H1 (cell line): ENCODE results near the gene ACTG2. TPM values are rescaled to one million over a fixed set of nuclear protein-coding genes. Genes with fewer than 3 reads are reported as not detected.

Experiments
- CTCF ChIA-PET: fragments of 300-600 bp; sonication (Branson Sonifier 250); formaldehyde crosslinking; loops from one replicate; lab custom pipeline; 2021; ENCODE audit not compliant: partially characterized antibody; lab: Charles Lee
- POLR2A ChIA-PET: fragments of 300-600 bp; sonication (Branson Sonifier 250); formaldehyde crosslinking; loops from one replicate; lab custom pipeline; 2021; ENCODE audit warnings: inconsistent platforms; ENCODE audit not compliant: partially characterized antibody; lab: Charles Lee
- DNase-seq, 2 experiments: peaks; one replicate each; pipeline versions ENCODE4 v3.0.0 to v3.0.0-alpha.2; 2010 to 2022; ENCODE audit warnings: low spot score in 2 of 2, low read depth in 1 of 2, mixed read lengths in 1 of 2
- FAIRE-seq: peaks from 2 replicates; lab custom pipeline; 2011; peaks lifted over from hg19 to GRCh38; lab: Jason Lieb, UNC
- H2AFZ ChIP-seq: 2 replicates; pipeline ENCODE4 v1.8.1; 2012; ENCODE audit warnings: low read length, inconsistent platforms
- H2AK5ac ChIP-seq: 2 replicates; pipeline ENCODE4 v1.6.1; 2013; ENCODE audit warnings: low read depth, low read length
- H2BK120ac ChIP-seq: replicated peaks from 2 replicates; pipeline ENCODE3; 2013; ENCODE audit warnings: low read depth, low read length, inconsistent platforms
- H2BK12ac ChIP-seq: 2 replicates; pipeline ENCODE4 v1.6.1; 2013; ENCODE audit warnings: low read depth, low read length
- H2BK15ac ChIP-seq: 2 replicates; pipeline ENCODE4 v1.6.1; 2013; ENCODE audit warnings: low read length
- H2BK20ac ChIP-seq: 2 replicates; pipeline ENCODE4 v1.6.1; 2013; ENCODE audit warnings: low read length
- H2BK5ac ChIP-seq: 2 replicates; pipeline ENCODE4 v1.6.1; 2013; ENCODE audit warnings: low read depth, low read length
- H3K14ac ChIP-seq: 2 replicates; pipeline ENCODE4 v1.6.1; 2013; ENCODE audit warnings: inconsistent platforms; ENCODE audit not compliant: insufficient read length
- H3K18ac ChIP-seq: 2 replicates; pipeline ENCODE4 v1.6.1; 2013; ENCODE audit warnings: low read length; ENCODE audit errors: extremely low read depth
- H3K23ac ChIP-seq: 2 replicates; pipeline ENCODE4 v1.6.1; 2013; ENCODE audit warnings: inconsistent platforms; ENCODE audit not compliant: insufficient read length
- H3K23me2 ChIP-seq: 2 replicates; pipeline ENCODE4 v1.6.1; 2013; ENCODE audit warnings: low read depth, low read length
- H3K27ac ChIP-seq: 2 replicates; pipeline ENCODE4 v1.6.1; 2011; ENCODE audit warnings: low read depth, low read length, inconsistent platforms
- H3K27me3 ChIP-seq, 4 experiments: replicated peaks in 1 of 4; 1 replicate in 1 of 4; 2 replicates in 3 of 4; pipeline versions ENCODE4 v1.6.1 to v1.8.1; 2011 to 2013; ENCODE audit warnings: low read length in 3 of 4, mild to moderate bottlenecking in 3 of 4, inconsistent platforms in 2 of 4, mixed read lengths in 2 of 4, moderate library complexity in 1 of 4; ENCODE audit not compliant: control insufficient read depth in 3 of 4, insufficient read depth in 3 of 4; ENCODE audit errors: extremely low read depth in 1 of 4
- H3K36me3 ChIP-seq, 4 experiments: 2 replicates each; pipeline versions ENCODE4 v1.6.1 to v1.8.1; 2011 to 2013; ENCODE audit warnings: mild to moderate bottlenecking in 4 of 4, low read length in 3 of 4, moderate library complexity in 2 of 4, control low read depth in 1 of 4, inconsistent platforms in 1 of 4; ENCODE audit not compliant: insufficient read depth in 4 of 4, control insufficient read depth in 2 of 4
- H3K4ac ChIP-seq: replicated peaks from 2 replicates; pipeline ENCODE3; 2013; ENCODE audit warnings: low read length, low read depth, mixed read lengths, inconsistent platforms; ENCODE audit not compliant: insufficient read length
- H3K4me1 ChIP-seq, 4 experiments: replicated peaks in 1 of 4; 1 replicate in 1 of 4; 2 replicates in 3 of 4; pipeline versions ENCODE4 v1.6.1 to v1.8.1; 2011 to 2013; ENCODE audit warnings: low read length in 3 of 4, inconsistent platforms in 2 of 4, mixed read lengths in 1 of 4; ENCODE audit not compliant: insufficient read depth in 4 of 4, control insufficient read depth in 3 of 4
- H3K4me2 ChIP-seq, 2 experiments: 2 replicates each; pipeline versions ENCODE4 v1.6.1 to v1.8.1; 2011 to 2013; ENCODE audit warnings: low read depth in 2 of 2, low read length in 2 of 2, control low read depth in 1 of 2, inconsistent platforms in 1 of 2, mild to moderate bottlenecking in 1 of 2; ENCODE audit not compliant: insufficient read depth in 1 of 2
- H3K4me3 ChIP-seq, 4 experiments: fragments of 200-600, 300-600 bp in 1 of 4; sonication (generic), shearing (Covaris generic), sonication (Bioruptor Twin) in 1 of 4; 2 replicates each; pipeline versions ENCODE4 v1.5.1 to v1.8.1; 2011 to 2016; ENCODE audit warnings: low read length in 4 of 4, low read depth in 3 of 4, control low read depth in 2 of 4, inconsistent platforms in 2 of 4, mild to moderate bottlenecking in 2 of 4, mixed read lengths in 1 of 4, moderate library complexity in 1 of 4; ENCODE audit not compliant: insufficient read depth in 2 of 4; ENCODE audit errors: extremely low read depth in 1 of 4
- H3K56ac ChIP-seq: replicated peaks from 2 replicates; pipeline ENCODE3; 2013; ENCODE audit warnings: low read depth, mild to moderate bottlenecking, mixed read lengths, low read length, inconsistent platforms; ENCODE audit not compliant: insufficient read length
- H3K79me1 ChIP-seq: 2 replicates; pipeline ENCODE4 v1.6.1; 2013; ENCODE audit warnings: low read depth, low read length, control low read depth
- H3K79me2 ChIP-seq, 2 experiments: 2 replicates each; pipeline versions ENCODE4 v1.6.1 to v1.8.1; 2012 to 2013; ENCODE audit warnings: low read length in 2 of 2, mild to moderate bottlenecking in 2 of 2, inconsistent platforms in 1 of 2; ENCODE audit not compliant: insufficient read depth in 2 of 2, control insufficient read depth in 1 of 2
- H3K9ac ChIP-seq, 4 experiments: replicated peaks in 1 of 4; 1 replicate in 1 of 4; 2 replicates in 3 of 4; pipeline versions ENCODE4 v1.6.1 to v1.8.1; 2011 to 2013; ENCODE audit warnings: low read depth in 3 of 4, low read length in 3 of 4, control low read depth in 2 of 4, mild to moderate bottlenecking in 2 of 4, moderate library complexity in 2 of 4, inconsistent platforms in 1 of 4; ENCODE audit errors: extremely low read depth in 1 of 4
- H3K9me3 ChIP-seq, 2 experiments: 2 replicates each; pipeline versions ENCODE4 v1.6.1 to v1.8.1; 2012 to 2013; ENCODE audit warnings: mild to moderate bottlenecking in 2 of 2, moderate library complexity in 2 of 2, control low read depth in 1 of 2, inconsistent platforms in 1 of 2, low read depth in 1 of 2, low read length in 1 of 2, mixed read lengths in 1 of 2; ENCODE audit not compliant: insufficient read depth in 2 of 2
- H4K20me1 ChIP-seq, 2 experiments: replicated peaks in 1 of 2; 2 replicates each; pipeline versions ENCODE3 to v1.8.1; 2011 to 2013; ENCODE audit warnings: inconsistent platforms in 2 of 2, low read length in 2 of 2, mild to moderate bottlenecking in 1 of 2; ENCODE audit not compliant: insufficient read depth in 2 of 2, control insufficient read depth in 1 of 2
- H4K5ac ChIP-seq: 2 replicates; pipeline ENCODE4 v1.6.1; 2013; ENCODE audit warnings: low read length, low read depth, mixed read lengths, inconsistent platforms; ENCODE audit not compliant: insufficient read length
- H4K8ac ChIP-seq: 2 replicates; pipeline ENCODE4 v1.8.0; 2013; ENCODE audit warnings: mild to moderate bottlenecking, moderate library complexity, low read length, inconsistent platforms; ENCODE audit not compliant: insufficient read depth; ENCODE audit errors: extremely low read depth
- H4K91ac ChIP-seq: replicated peaks from 2 replicates; pipeline ENCODE3; 2013; ENCODE audit warnings: low read length, mixed read lengths, inconsistent platforms; ENCODE audit not compliant: insufficient read length
- CEBPB ChIP-seq: IDR thresholded peaks from 2 replicates; pipeline ENCODE4 v1.6.1; 2012; ENCODE audit warnings: low read depth, low read length
- CREB1 ChIP-seq: IDR thresholded peaks from 2 replicates; pipeline ENCODE4 v1.6.1; 2012; ENCODE audit warnings: inconsistent platforms
- CTBP2 ChIP-seq: IDR thresholded peaks from 2 replicates; pipeline ENCODE4 v1.7.0; 2011; ENCODE audit warnings: borderline replicate concordance, mild to moderate bottlenecking, moderate library complexity, mixed read lengths, low read length; ENCODE audit not compliant: insufficient read depth, insufficient read length
- HDAC6 ChIP-seq: IDR thresholded peaks from one replicate; pipeline ENCODE4 v1.7.1; 2012; ENCODE audit warnings: low read depth, mild to moderate bottlenecking, inconsistent platforms, low read length, moderate library complexity
- KDM1A ChIP-seq: fragments of 200-600, 300-600 bp; sonication (generic); IDR thresholded peaks from 2 replicates; pipeline ENCODE4 v1.7.1; 2016; ENCODE audit warnings: mild to moderate bottlenecking, low read length, borderline replicate concordance
- MAFK ChIP-seq: IDR thresholded peaks from 2 replicates; pipeline ENCODE4 v1.6.1; 2012; ENCODE audit warnings: low read depth, mild to moderate bottlenecking, improper control_type of control experiment, low read length
- RFX5 ChIP-seq: IDR thresholded peaks from 2 replicates; pipeline ENCODE4 v1.6.1; 2011; ENCODE audit warnings: low read depth, low read length, improper control_type of control experiment, borderline replicate concordance
- RNF2 ChIP-seq: fragments of 200-900, 300-1000 bp; sonication (generic); IDR thresholded peaks from 2 replicates; pipeline ENCODE4 v1.7.1; 2016; ENCODE audit warnings: borderline replicate concordance, low read depth, mild to moderate bottlenecking, antibody characterized with exemption, low read length; ENCODE audit not compliant: poor library complexity, severe bottlenecking; ENCODE audit errors: missing control alignments
- SAP30 ChIP-seq: fragments of 300-600 bp; sonication (generic); IDR thresholded peaks from 2 replicates; pipeline ENCODE4 v1.7.1; 2012; ENCODE audit warnings: low read length, moderate library complexity, mild to moderate bottlenecking, inconsistent platforms; ENCODE audit not compliant: insufficient read depth, insufficient replicate concordance
- SIX5 ChIP-seq: IDR thresholded peaks from 2 replicates; pipeline ENCODE4 v1.6.1; 2011; ENCODE audit warnings: mild to moderate bottlenecking, low read depth, low read length
- SRF ChIP-seq: IDR thresholded peaks from 2 replicates; pipeline ENCODE4 v1.6.1; 2011; ENCODE audit warnings: mild to moderate bottlenecking, low read depth, low read length, moderate library complexity
- TAF1 ChIP-seq: IDR thresholded peaks from 2 replicates; pipeline ENCODE4 v1.6.1; 2011; ENCODE audit warnings: mild to moderate bottlenecking, low read depth, low read length
- WGBS, 2 experiments: shearing (Covaris generic) in 1 of 2; methylation state at CpG; one replicate each; pipeline versions ENCODE4 v1.1.6 to v1.1.7; 2013 to 2015; ENCODE audit warnings: low lambda C conversion rate in 2 of 2, mixed read lengths in 2 of 2, inconsistent platforms in 1 of 2, low coverage in 1 of 2, missing lambda C conversion rate in 1 of 2; ENCODE audit not compliant: insufficient replicate concordance in 2 of 2, insufficient coverage in 1 of 2, insufficient read length in 1 of 2; ENCODE audit errors: extremely low coverage in 1 of 2, missing lambda C conversion rate in 1 of 2; 5-methylcytosine and 5-hydroxymethylcytosine counted together
- polyA plus RNA-seq, 7 experiments: library from polyadenylated mRNA; depleted of rRNA in 3 of 7; stranded (reverse) in 5 of 7; unstranded in 2 of 7; fragments of >200 nt in 5 of 7; fragments of 200-250 nt in 2 of 7; gene quantifications; 1 replicate in 5 of 7; 2 replicates in 1 of 7; 4 replicates in 1 of 7; pipeline versions ENCODE4 v1.2.1 to v1.2.3, GENCODE V29; 2011 to 2013; ENCODE audit warnings: missing spikeins in 2 of 7, mixed read lengths in 2 of 7
- total RNA-seq: library from RNA; stranded (reverse); fragmentation: NEBNext Ultra II Directional; extraction: Animal tissue kit (Norgen Biotek cat#: 25700); gene quantifications from 2 replicates; pipeline ENCODE4 v1.2.1, GENCODE V29; 2021
- TF ChIP-seq, protein P1 (sequence below): IDR thresholded peaks from 2 replicates; pipeline ENCODE4 v1.6.1; 2012; ENCODE audit warnings: inconsistent platforms

The ACTG2 gene
- total and polyA plus RNA-seq, 2 of the 8 experiments (the other 6 are each of a cell fraction or from before 2014, with no cell fraction given): 6.2 to 13.7 TPM

DNA sequence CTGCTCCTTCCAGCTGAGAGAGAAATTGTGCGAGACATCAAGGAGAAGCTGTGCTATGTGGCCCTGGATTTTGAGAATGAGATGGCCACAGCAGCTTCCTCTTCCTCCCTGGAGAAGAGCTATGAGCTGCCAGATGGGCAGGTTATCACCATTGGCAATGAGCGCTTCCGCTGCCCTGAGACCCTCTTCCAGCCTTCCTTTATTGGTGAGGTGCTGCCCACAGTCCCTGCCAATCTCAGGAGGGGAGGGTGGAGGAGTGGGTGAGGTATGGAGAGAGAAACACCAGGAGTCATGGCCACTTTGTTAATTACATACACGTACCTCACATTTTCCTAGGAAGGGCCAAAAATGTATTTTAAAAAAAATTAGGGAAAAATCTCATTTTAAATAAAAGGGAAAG, 21.9 kb downstream of the ACTG2 start:
- DNase-seq: no peak
- H2BK20ac ChIP-seq: no peak overlapping the region
- no peak for TF ChIP-seq CTBP2
- TF ChIP-seq RNF2: no peak
- TF ChIP-seq MAFK: no peak
- no peak for TF ChIP-seq SRF
- no peak for TF ChIP-seq RFX5
- no peak for TF ChIP-seq HDAC6
- no peak for TF ChIP-seq SAP30
- no peak for TF ChIP-seq CREB1
- no peak for TF ChIP-seq TAF1
- no peak for TF ChIP-seq SIX5
- no peak for TF ChIP-seq KDM1A
- no peak for TF ChIP-seq CEBPB
- TF ChIP-seq, protein P1, sequence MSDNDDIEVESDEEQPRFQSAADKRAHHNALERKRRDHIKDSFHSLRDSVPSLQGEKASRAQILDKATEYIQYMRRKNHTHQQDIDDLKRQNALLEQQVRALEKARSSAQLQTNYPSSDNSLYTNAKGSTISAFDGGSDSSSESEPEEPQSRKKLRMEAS: no peak

More for the DNA sequence above, 21.9 kb downstream of the ACTG2 start:
- Histone ChIP-seq H3K4me2 (no peak overlapping the region), H4K91ac (no peak overlapping the region), H2AK5ac (no peak overlapping the region), H3K27ac (no peak overlapping the region), H4K8ac (no peak overlapping the region), H3K9ac (no peak overlapping the region), H3K23ac (no peak overlapping the region), H3K79me2 (no peaks in the 10 kb centered on the region), H2BK12ac (no peak overlapping the region), H3K4me3 (no peak overlapping the region), H4K20me1 (no peaks in the 10 kb centered on the region), H3K4ac (no peak overlapping the region), H3K4me1 (no peaks in the 10 kb centered on the region), H3K56ac (no peak overlapping the region), H3K79me1 (no peaks in the 10 kb centered on the region), H4K5ac (no peak overlapping the region), H3K27me3 (no peaks in the 10 kb centered on the region), H2AFZ (no peak overlapping the region), H2BK5ac (no peak overlapping the region), H3K9me3 (no peaks in the 10 kb centered on the region), H2BK15ac (no peak overlapping the region), H3K23me2 (no peaks in the 10 kb centered on the region), H3K18ac (no peak overlapping the region), H3K36me3 (no peaks in the 10 kb centered on the region), H2BK120ac (no peak overlapping the region), H3K14ac (no peak overlapping the region)
- CTCF ChIA-PET: interaction anchor here (0.6 to 1.3 kb wide), 4 partner anchors 15 to 192 kb away, joined by 3 read pairs; partner anchors contain the start of gene ACTG2
- 100% methylated on average over 4 of the region's 4 CpGs; no CpG with 5 or more reads in 1 of the 2 experiments for WGBS, 2 experiments
- no peak for FAIRE-seq
- POLR2A ChIA-PET: no interaction called here
